Measurements from ENCODE around the gene CLEC4F. TPM values are rescaled to one million over a fixed set of nuclear protein-coding genes. Genes with fewer than 3 reads are reported as not detected.

CLEC4F gene
- total RNA-seq, 4 donors from 2014 or later, result 1.4 TPM; not detected in 3

DNA sequence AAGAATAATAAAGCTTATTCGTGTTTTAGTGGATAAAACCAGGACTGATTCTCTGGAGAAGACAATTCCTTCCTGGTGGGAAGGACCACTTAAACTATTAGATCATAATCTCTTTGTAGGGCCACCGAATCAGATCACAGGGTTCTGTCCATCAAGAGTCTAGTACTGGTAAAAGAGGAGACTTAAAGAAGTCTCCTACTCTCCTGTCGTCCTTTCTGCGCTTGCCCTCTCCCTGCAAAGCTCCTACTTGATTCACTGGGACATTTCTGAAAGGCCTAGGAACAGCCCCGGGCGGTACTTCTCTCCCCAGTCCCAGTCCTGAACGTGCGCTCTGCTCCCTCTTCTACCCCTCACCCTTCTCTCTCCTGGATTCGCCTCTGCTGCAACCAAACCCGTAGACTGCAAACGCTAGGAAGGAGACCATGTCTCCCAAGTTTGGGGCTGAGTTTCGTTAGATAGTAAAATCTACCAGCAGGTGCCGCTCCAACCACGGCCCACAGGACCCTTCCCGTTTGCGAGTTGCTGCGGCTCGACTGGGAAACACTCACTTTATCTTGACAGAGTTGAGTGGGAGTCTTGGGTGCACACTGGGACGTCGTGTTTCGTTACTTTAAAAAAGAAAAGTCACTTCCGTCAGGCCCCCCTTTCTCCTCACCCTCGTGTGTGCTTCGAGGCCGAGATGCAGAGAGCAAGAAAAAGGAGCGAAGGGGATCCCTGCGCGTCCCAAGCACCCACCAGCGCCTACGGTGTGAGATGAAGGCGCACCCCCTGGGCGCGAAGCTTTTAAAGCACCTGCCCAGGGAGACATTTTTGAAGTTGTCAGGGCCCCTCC lies 30.9 kb downstream of the CLEC4F start:
- peak; percentile 59 to 62 for DNase-seq
- 5 to 6% methylated on average over 33 of the region's 33 CpGs for WGBS, 2 donors
- peak overlapping the region in 1 of 3 donors; percentile 19 for H3K4me3 ChIP-seq (replicated peaks in 1 of 3)
- peaks cover 7 to 10% of the 10 kb centered on the region in 2 donors for H3K4me1 ChIP-seq
- peaks cover 9% of the 10 kb centered on the region for H3K27me3 ChIP-seq
- intact Hi-C loops (cut with DNase I), result loop anchor here (5.0 kb wide), 1 partner anchor 132 kb away; no protein-coding TSS in a partner anchor
- no peaks in the 10 kb centered on the region for H3K9me3 ChIP-seq
- TF ChIP-seq POLR2A (IDR thresholded peaks at IDR 0.05), result no peak
- TF ChIP-seq, protein P1, sequence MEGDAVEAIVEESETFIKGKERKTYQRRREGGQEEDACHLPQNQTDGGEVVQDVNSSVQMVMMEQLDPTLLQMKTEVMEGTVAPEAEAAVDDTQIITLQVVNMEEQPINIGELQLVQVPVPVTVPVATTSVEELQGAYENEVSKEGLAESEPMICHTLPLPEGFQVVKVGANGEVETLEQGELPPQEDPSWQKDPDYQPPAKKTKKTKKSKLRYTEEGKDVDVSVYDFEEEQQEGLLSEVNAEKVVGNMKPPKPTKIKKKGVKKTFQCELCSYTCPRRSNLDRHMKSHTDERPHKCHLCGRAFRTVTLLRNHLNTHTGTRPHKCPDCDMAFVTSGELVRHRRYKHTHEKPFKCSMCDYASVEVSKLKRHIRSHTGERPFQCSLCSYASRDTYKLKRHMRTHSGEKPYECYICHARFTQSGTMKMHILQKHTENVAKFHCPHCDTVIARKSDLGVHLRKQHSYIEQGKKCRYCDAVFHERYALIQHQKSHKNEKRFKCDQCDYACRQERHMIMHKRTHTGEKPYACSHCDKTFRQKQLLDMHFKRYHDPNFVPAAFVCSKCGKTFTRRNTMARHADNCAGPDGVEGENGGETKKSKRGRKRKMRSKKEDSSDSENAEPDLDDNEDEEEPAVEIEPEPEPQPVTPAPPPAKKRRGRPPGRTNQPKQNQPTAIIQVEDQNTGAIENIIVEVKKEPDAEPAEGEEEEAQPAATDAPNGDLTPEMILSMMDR (IDR thresholded peaks at IDR 0.05), result peak in 4 of 6 experiments; percentile 24 to 56 (median 46)
- no peaks in the 10 kb centered on the region for H3K36me3 ChIP-seq
- no peak overlapping the region for H3K27ac ChIP-seq

DNA sequence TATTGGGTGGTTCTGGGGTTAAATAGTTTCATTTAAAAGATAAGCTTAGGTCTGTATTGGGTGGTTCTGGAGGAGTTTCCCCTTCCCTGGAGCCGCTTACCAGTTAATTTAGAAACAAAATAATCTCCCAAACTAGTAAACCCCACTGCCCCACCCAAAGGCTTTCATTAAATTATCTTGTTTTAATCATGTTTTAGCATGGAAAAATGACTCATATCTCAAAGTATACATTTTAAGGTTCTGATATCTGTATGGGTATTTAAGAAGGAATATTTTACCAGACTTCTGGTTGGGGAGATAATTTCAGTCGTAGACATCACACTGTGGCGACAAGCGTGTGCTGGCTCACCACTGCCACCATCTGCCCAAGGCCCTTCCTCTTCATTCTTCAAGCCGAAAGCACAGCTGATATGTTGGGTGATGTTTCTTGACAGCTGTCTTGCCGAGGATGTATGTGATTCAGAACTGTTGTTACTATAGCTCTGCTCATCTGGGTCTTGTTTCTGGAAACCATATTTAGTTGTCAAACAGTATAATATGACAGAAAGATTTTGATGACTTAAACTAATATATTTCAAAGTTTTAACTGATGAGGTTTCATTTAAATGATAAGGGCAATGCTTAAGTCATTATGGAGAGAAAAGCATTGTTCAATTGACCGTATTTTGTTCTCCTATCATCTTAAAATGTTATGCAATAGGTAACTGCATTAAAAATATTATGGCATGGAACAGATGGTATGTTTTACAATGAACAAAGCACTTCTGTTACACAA lies 35.1 kb downstream of the CLEC4F start:
- peaks cover 6% of the 10 kb centered on the region in 2 donors for H3K4me1 ChIP-seq
- intact Hi-C loops (cut with DNase I), result loop anchor here (5.0 kb wide), 1 partner anchor 128 kb away; no protein-coding TSS in a partner anchor
- H3K9me3 ChIP-seq, result no peaks in the 10 kb centered on the region
- H3K4me3 ChIP-seq (replicated peaks in 1 of 3), result no peak overlapping the region
- H3K27ac ChIP-seq, result no peak overlapping the region
- peak; percentile 31 to 35 for DNase-seq
- H3K36me3 ChIP-seq, result no peaks in the 10 kb centered on the region
- H3K27me3 ChIP-seq, result peaks cover 4% of the 10 kb centered on the region
- WGBS, 2 donors, result 25 to 27% methylated on average over 7 of the region's 7 CpGs
- TF ChIP-seq, protein P1 (IDR thresholded peaks at IDR 0.05), result peak in 5 of 6 experiments; percentile 30 to 47 (median 45)
- no peak for TF ChIP-seq POLR2A (IDR thresholded peaks at IDR 0.05)

DNA sequence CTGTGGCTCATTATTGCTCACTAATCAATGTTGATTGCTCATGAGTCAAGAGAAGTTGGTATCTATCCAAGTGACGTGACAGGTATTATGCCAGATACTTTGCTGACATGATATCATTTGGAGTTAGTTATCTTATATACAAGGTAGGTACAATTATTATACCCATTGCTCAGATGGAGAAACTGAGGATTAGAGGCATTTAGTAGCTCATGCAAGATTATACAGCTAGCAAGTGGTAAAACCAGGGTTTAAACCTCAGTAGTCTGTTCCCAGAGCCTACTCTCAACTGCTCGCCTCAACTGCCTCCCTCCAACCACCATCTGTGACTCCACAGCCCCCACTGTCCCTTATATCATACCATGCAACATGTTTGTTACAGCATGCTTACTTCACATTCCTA lies 36.1 kb downstream of the CLEC4F start:
- TF ChIP-seq, protein P1 (IDR thresholded peaks at IDR 0.05), result no peak
- no peak for TF ChIP-seq POLR2A (IDR thresholded peaks at IDR 0.05)
- H3K4me1 ChIP-seq, result no peaks in the 10 kb centered on the region
- 93 to 96% methylated on average over 2 of the region's 2 CpGs for WGBS, 2 donors
- intact Hi-C loops (cut with DNase I), result no loop called here
- H3K27me3 ChIP-seq, result no peaks in the 10 kb centered on the region
- H3K36me3 ChIP-seq, result no peaks in the 10 kb centered on the region
- no peak for DNase-seq
- H3K4me3 ChIP-seq (replicated peaks in 1 of 3), result no peak overlapping the region
- H3K27ac ChIP-seq, result no peak overlapping the region
- H3K9me3 ChIP-seq, result no peaks in the 10 kb centered on the region

DNA sequence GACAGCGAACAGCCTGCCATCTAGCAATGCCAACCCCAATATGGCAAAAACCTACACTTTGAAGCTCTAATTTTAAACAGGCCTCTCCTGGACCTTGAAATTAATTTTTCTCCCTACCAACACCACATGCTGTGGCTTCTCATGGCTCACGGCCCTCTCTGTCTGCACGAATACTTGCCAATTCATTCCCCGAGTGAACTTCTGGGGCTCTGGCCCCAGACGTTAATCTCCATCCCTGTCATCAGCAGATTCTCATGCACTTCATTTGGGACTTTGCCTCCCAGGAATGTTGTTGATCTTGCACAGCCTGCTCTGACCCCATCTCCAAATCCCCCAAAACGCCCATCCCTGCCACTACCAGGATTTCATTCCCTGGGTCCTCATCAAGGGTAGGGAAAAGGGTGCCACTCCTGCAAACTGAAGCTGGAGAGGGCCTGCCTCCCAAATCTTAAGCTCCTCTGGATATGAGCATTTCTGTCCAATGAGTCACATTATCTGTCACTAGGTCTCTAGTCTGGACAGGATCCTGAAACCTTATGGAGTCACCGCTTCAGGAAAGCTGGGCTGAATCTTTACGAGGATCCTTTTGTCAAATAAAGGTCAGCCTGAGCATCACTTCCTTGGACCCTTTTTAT lies 40.4 kb downstream of the CLEC4F start:
- H3K4me1 ChIP-seq, result no peaks in the 10 kb centered on the region
- no peak overlapping the region for H3K4me3 ChIP-seq (replicated peaks in 1 of 3)
- DNase-seq, result no peak
- no peaks in the 10 kb centered on the region for H3K9me3 ChIP-seq
- H3K27me3 ChIP-seq, result no peaks in the 10 kb centered on the region
- no peak for TF ChIP-seq POLR2A (IDR thresholded peaks at IDR 0.05)
- TF ChIP-seq, protein P1 (IDR thresholded peaks at IDR 0.05), result no peak
- intact Hi-C loops (cut with DNase I), result no loop called here
- WGBS, 2 donors, result 78 to 85% methylated on average over 8 of the region's 8 CpGs
- no peak overlapping the region for H3K27ac ChIP-seq
- no peaks in the 10 kb centered on the region for H3K36me3 ChIP-seq
